HG02798 (cell line): Measurements from ENCODE around the gene FHOD3.
"Not testable (repeated sequence)": the region's sequence is repeated elsewhere in the genome, so short reads cannot be mapped to it uniquely, and the experiment has no call there.

Experiments used
- ATAC-seq: cut with Tn5 transposase; IDR thresholded peaks from one replicate; pipeline ENCODE4 v1.9.1; 2021; ENCODE audit warnings: mild to moderate bottlenecking; ENCODE audit not compliant: unreplicated experiment, poor library complexity

FHOD3 gene

GRCh38 chr18:36752929-36753865 lies 455.7 kb downstream of the FHOD3 start:
- no peak for ATAC-seq

GRCh38 chr18:36756242-36756641 lies 458.7 kb downstream of the FHOD3 start:
- no peak for ATAC-seq

- no peak for ATAC-seq
Measured at GRCh38 chr18:36757081-36757480, 459.6 kb downstream of the FHOD3 start.

GRCh38 chr18:36757991-36758390 lies 460.5 kb downstream of the FHOD3 start:
- ATAC-seq: no peak

- no peak for ATAC-seq
Measured at GRCh38 chr18:36758623-36759022, 461.1 kb downstream of the FHOD3 start.

- ATAC-seq: no peak
Measured at GRCh38 chr18:36759167-36759776, 461.8 kb downstream of the FHOD3 start.

GRCh38 chr18:36760598-36760997 lies 463.1 kb downstream of the FHOD3 start:
- ATAC-seq: no peak

GRCh38 chr18:36761186-36761698 lies 463.7 kb downstream of the FHOD3 start:
- no peak for ATAC-seq

- ATAC-seq: no peak
Measured at GRCh38 chr18:36762074-36762473, 464.6 kb downstream of the FHOD3 start.

GRCh38 chr18:36762965-36763364 lies 465.5 kb downstream of the FHOD3 start:
- not testable (repeated sequence) for ATAC-seq

GRCh38 chr18:36766836-36767235 lies 469.3 kb downstream of the FHOD3 start:
- ATAC-seq: no peak

- no peak for ATAC-seq
Measured at GRCh38 chr18:36769172-36769571, 471.7 kb downstream of the FHOD3 start.

GRCh38 chr18:36769611-36770314 lies 472.2 kb downstream of the FHOD3 start:
- ATAC-seq: no peak

- no peak for ATAC-seq
Measured at GRCh38 chr18:36770315-36770946, 472.9 kb downstream of the FHOD3 start.

- peak; percentile 59 for ATAC-seq
Measured at GRCh38 chr18:36771245-36771644, 473.7 kb downstream of the FHOD3 start.

GRCh38 chr18:36772241-36772723 lies 474.8 kb downstream of the FHOD3 start:
- ATAC-seq: no peak

GRCh38 chr18:36775396-36775795 lies 477.9 kb downstream of the FHOD3 start:
- ATAC-seq: no peak

GRCh38 chr18:36776650-36777049 lies 479.1 kb downstream of the FHOD3 start:
- no peak for ATAC-seq

GRCh38 chr18:36777566-36777965 lies 480.1 kb downstream of the FHOD3 start:
- no peak for ATAC-seq

GRCh38 chr18:36780748-36781147 lies 483.2 kb downstream of the FHOD3 start:
- no peak for ATAC-seq
